K562 (cell line): ENCODE data around the gene SLC20A1. TPM values are rescaled to one million over a fixed set of nuclear protein-coding genes. Genes with fewer than 3 reads are reported as not detected.

Source experiments
- FOS ChIP-seq: IDR thresholded peaks from 3 replicates; pipeline ENCODE4 v1.6.1; 2011; ENCODE audit not compliant: insufficient read length; ENCODE audit errors: extremely low read depth
- LCOR ChIP-seq: sonication (generic); formaldehyde crosslinking; IDR thresholded peaks from 2 replicates; pipeline ENCODE4 v1.8.0; 2022; ENCODE audit warnings: mild to moderate bottlenecking, missing genetic modification reagents
- NR1H2 ChIP-seq: sonication (generic); formaldehyde crosslinking; IDR thresholded peaks from 2 replicates; pipeline ENCODE4 v1.4.0; 2020; ENCODE audit warnings: mild to moderate bottlenecking, missing genetic modification reagents
- TGIF2 ChIP-seq: sonication (generic); formaldehyde crosslinking; IDR thresholded peaks from 2 replicates; pipeline ENCODE4 v1.8.1; 2022; ENCODE audit warnings: mild to moderate bottlenecking, missing genetic modification reagents, moderate library complexity
- ZFX ChIP-seq: sonication (generic); formaldehyde crosslinking; IDR thresholded peaks from 2 replicates; pipeline ENCODE4 v1.8.0; 2022; ENCODE audit warnings: mild to moderate bottlenecking, missing genetic modification reagents, moderate library complexity
- polyA plus RNA-seq, 8 experiments: library from polyadenylated mRNA; depleted of rRNA in 4 of 8; stranded (reverse) in 5 of 8; unstranded in 3 of 8; fragments of >200 nt; fragmentation: Nextera tagmentation in 2 of 8; fragmentation: Illumina TruSeq in 1 of 8; extraction: Ambion mirVana in 2 of 8; extraction: Trizol in 1 of 8; gene quantifications; 2 replicates each; pipeline versions ENCODE4 v1.2.1 to v1.2.3, GENCODE V29; 2011 to 2014; ENCODE audit warnings: inconsistent platforms in 1 of 8, missing spikeins in 1 of 8
- total RNA-seq, 7 experiments: library from RNA; depleted of rRNA in 6 of 7; stranded (reverse); fragments of >200 nt in 6 of 7; fragmentation: Illumina TruSeq in 2 of 7; extraction: Trizol in 2 of 7; gene quantifications; 2 replicates each; pipeline versions ENCODE4 v1.2.1 to v1.2.3, GENCODE V29; 2011 to 2021; ENCODE audit warnings: low replicate concordance in 1 of 7
- TF ChIP-seq, protein P1 (sequence below): fragments of 250-450 bp; sonication (Bioruptor Pico); IDR thresholded peaks from 2 replicates; pipeline ENCODE4 v1.5.0; 2020; ENCODE audit warnings: mild to moderate bottlenecking
- TF ChIP-seq, protein P2 (sequence below): IDR thresholded peaks from 2 replicates; pipeline ENCODE4 v1.6.1; 2011; ENCODE audit warnings: borderline replicate concordance, low read depth, mild to moderate bottlenecking, moderate library complexity, low read length; ENCODE audit not compliant: insufficient read depth, poor library complexity, severe bottlenecking
- TF ChIP-seq, protein P3 (sequence below), 2 experiments: fragments of 450-650 bp in 1 of 2; sonication (generic) in 1 of 2; formaldehyde crosslinking in 1 of 2; IDR thresholded peaks in 1 of 2; conservative IDR thresholded peaks in 1 of 2; 2 replicates each; pipeline versions ENCODE4 v1.6.1 to v1.8.1; 2016 to 2023; ENCODE audit warnings: mild to moderate bottlenecking in 2 of 2, moderate library complexity in 2 of 2, inconsistent platforms in 1 of 2, missing genetic modification reagents in 1 of 2
- TF ChIP-seq, protein P4 (sequence below): fragments of 200-600 bp; sonication (generic); IDR thresholded peaks from one replicate; pipeline ENCODE4 v1.6.1; 2012; ENCODE audit warnings: mild to moderate bottlenecking, low read depth, low read length, inconsistent platforms

Gene SLC20A1
- total and polyA plus RNA-seq, 9 of the 15 experiments (the other 6 are each of a cell fraction or from before 2014, with no cell fraction given): 53.8 to 150 (median 74.7) TPM

DNA sequence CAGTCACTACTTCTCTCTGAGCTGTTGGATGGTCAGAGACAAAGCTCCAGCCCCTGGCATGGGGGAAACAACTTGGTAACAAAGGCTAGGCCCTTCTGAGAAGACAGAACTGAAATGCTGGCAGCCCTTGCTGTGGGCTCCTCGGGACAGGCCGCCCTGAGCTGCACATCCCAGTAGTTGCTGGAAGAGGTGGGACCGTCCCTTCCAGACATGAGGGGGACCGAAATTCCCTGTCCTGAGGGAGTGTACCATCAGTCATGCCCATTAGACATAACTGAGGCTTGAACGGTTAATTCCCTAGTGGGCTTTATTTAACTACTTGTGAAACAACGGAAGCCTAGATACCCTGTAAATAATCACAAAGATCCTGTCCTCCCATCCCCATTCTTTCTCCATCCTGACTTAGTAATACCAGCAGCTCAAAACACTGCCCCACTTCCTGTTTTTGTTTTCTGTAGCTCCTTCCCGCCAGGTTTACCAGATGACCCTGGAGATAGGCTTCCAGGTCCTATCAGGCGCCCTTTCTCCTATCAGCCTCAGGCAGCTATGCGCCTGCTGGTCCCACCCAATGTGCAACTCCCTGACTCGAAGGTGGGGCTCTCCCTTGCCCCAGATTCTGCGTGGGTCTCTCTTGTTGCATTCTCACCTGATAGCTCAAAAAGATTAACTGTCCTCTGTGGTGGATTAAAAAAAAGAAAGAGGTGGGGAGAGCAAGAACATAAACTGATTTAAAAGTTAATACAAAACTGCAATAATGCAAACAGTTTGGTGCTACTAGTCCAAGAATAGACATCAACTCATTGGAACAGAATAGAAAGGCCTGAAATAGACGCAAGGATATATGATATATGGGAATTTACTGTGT, 38.0 kb downstream of the SLC20A1 start (continued):
- TF ChIP-seq NR1H2 (CRISPR knock-in tag): no peak
- TF ChIP-seq LCOR (CRISPR knock-in tag): no peak
- TF ChIP-seq FOS: no peak
- no peak for TF ChIP-seq TGIF2 (CRISPR knock-in tag)
- TF ChIP-seq, protein P1, sequence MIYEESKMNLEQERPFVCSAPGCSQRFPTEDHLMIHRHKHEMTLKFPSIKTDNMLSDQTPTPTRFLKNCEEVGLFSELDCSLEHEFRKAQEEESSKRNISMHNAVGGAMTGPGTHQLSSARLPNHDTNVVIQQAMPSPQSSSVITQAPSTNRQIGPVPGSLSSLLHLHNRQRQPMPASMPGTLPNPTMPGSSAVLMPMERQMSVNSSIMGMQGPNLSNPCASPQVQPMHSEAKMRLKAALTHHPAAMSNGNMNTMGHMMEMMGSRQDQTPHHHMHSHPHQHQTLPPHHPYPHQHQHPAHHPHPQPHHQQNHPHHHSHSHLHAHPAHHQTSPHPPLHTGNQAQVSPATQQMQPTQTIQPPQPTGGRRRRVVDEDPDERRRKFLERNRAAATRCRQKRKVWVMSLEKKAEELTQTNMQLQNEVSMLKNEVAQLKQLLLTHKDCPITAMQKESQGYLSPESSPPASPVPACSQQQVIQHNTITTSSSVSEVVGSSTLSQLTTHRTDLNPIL (CRISPR knock-in tag): no peak
- TF ChIP-seq, protein P2, sequence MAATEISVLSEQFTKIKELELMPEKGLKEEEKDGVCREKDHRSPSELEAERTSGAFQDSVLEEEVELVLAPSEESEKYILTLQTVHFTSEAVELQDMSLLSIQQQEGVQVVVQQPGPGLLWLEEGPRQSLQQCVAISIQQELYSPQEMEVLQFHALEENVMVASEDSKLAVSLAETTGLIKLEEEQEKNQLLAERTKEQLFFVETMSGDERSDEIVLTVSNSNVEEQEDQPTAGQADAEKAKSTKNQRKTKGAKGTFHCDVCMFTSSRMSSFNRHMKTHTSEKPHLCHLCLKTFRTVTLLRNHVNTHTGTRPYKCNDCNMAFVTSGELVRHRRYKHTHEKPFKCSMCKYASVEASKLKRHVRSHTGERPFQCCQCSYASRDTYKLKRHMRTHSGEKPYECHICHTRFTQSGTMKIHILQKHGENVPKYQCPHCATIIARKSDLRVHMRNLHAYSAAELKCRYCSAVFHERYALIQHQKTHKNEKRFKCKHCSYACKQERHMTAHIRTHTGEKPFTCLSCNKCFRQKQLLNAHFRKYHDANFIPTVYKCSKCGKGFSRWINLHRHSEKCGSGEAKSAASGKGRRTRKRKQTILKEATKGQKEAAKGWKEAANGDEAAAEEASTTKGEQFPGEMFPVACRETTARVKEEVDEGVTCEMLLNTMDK: no peak
- TF ChIP-seq, protein P3, sequence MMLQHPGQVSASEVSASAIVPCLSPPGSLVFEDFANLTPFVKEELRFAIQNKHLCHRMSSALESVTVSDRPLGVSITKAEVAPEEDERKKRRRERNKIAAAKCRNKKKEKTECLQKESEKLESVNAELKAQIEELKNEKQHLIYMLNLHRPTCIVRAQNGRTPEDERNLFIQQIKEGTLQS (IDR thresholded peaks at IDR 0.05): peak; percentile 21; the same call in 1 of the 2 replicates
- TF ChIP-seq, protein P3 (CRISPR knock-in tag; conservative IDR thresholded peaks at IDR 0.05): 0 out of 2 replicates have a peak, but pooled peaks have one; percentile 37
- TF ChIP-seq, protein P4, sequence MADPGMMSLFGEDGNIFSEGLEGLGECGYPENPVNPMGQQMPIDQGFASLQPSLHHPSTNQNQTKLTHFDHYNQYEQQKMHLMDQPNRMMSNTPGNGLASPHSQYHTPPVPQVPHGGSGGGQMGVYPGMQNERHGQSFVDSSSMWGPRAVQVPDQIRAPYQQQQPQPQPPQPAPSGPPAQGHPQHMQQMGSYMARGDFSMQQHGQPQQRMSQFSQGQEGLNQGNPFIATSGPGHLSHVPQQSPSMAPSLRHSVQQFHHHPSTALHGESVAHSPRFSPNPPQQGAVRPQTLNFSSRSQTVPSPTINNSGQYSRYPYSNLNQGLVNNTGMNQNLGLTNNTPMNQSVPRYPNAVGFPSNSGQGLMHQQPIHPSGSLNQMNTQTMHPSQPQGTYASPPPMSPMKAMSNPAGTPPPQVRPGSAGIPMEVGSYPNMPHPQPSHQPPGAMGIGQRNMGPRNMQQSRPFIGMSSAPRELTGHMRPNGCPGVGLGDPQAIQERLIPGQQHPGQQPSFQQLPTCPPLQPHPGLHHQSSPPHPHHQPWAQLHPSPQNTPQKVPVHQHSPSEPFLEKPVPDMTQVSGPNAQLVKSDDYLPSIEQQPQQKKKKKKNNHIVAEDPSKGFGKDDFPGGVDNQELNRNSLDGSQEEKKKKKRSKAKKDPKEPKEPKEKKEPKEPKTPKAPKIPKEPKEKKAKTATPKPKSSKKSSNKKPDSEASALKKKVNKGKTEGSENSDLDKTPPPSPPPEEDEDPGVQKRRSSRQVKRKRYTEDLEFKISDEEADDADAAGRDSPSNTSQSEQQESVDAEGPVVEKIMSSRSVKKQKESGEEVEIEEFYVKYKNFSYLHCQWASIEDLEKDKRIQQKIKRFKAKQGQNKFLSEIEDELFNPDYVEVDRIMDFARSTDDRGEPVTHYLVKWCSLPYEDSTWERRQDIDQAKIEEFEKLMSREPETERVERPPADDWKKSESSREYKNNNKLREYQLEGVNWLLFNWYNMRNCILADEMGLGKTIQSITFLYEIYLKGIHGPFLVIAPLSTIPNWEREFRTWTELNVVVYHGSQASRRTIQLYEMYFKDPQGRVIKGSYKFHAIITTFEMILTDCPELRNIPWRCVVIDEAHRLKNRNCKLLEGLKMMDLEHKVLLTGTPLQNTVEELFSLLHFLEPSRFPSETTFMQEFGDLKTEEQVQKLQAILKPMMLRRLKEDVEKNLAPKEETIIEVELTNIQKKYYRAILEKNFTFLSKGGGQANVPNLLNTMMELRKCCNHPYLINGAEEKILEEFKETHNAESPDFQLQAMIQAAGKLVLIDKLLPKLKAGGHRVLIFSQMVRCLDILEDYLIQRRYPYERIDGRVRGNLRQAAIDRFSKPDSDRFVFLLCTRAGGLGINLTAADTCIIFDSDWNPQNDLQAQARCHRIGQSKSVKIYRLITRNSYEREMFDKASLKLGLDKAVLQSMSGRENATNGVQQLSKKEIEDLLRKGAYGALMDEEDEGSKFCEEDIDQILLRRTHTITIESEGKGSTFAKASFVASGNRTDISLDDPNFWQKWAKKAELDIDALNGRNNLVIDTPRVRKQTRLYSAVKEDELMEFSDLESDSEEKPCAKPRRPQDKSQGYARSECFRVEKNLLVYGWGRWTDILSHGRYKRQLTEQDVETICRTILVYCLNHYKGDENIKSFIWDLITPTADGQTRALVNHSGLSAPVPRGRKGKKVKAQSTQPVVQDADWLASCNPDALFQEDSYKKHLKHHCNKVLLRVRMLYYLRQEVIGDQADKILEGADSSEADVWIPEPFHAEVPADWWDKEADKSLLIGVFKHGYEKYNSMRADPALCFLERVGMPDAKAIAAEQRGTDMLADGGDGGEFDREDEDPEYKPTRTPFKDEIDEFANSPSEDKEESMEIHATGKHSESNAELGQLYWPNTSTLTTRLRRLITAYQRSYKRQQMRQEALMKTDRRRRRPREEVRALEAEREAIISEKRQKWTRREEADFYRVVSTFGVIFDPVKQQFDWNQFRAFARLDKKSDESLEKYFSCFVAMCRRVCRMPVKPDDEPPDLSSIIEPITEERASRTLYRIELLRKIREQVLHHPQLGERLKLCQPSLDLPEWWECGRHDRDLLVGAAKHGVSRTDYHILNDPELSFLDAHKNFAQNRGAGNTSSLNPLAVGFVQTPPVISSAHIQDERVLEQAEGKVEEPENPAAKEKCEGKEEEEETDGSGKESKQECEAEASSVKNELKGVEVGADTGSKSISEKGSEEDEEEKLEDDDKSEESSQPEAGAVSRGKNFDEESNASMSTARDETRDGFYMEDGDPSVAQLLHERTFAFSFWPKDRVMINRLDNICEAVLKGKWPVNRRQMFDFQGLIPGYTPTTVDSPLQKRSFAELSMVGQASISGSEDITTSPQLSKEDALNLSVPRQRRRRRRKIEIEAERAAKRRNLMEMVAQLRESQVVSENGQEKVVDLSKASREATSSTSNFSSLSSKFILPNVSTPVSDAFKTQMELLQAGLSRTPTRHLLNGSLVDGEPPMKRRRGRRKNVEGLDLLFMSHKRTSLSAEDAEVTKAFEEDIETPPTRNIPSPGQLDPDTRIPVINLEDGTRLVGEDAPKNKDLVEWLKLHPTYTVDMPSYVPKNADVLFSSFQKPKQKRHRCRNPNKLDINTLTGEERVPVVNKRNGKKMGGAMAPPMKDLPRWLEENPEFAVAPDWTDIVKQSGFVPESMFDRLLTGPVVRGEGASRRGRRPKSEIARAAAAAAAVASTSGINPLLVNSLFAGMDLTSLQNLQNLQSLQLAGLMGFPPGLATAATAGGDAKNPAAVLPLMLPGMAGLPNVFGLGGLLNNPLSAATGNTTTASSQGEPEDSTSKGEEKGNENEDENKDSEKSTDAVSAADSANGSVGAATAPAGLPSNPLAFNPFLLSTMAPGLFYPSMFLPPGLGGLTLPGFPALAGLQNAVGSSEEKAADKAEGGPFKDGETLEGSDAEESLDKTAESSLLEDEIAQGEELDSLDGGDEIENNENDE: no peak
- no peak for TF ChIP-seq ZFX
